ENCODE data around the gene EPRS1. TPM values are rescaled to one million over a fixed set of nuclear protein-coding genes. Genes with fewer than 3 reads are reported as not detected.
A peak's percentile ranks its signal among the peaks of the same experiment; 100 is the strongest.

EPRS1 gene
- total and polyA plus RNA-seq, 4 donors = 20.4 to 59.3 (median 39.2) TPM

DNA sequence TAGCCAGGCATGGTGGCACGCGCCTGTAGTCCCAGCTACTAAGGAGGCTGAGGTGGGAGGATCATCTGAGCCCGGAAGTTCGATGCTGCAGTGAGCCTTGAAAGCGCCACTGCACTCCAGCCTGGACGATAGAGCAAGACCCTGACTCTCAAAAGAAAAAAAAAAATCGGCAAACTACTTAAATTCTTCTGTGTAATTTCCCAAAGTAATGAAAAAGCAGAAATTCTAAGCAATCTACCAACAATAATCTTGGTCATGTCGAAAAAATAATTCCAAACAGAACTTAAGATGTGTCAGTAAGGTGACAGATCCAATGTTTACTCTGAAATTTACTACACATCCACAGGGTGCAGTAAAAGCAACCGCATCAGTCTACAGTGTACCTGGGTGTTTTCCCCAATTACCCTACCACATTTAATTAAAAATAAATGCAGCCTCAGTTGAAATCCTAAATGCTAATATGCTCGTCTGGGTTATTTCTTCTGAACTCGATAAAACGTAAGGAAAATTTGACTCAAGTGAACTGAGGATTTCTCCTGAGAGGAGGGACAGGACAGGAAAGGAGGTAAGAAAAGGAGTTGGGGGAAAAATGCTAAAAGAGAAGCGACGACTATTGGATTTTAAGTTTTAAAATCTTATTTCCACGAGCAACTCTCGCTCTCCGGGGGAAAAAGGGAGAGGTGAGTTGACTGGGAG lies 801 bp downstream of the EPRS1 start:
- Histone ChIP-seq H3K9me3 (ENCODE audit: control insufficient read depth in 4 of 4, low read length in 3 of 4) (no peaks in the 10 kb centered on the region), H3K36me3 (ENCODE audit: control insufficient read depth in 4 of 4, insufficient read depth in 3 of 4, low read depth in 1 of 4, low read length in 3 of 4) (peaks cover 0 to 2% (median 0%) of the 10 kb centered on the region in 4 donors), H3K27ac (ENCODE audit: low read depth in 1 of 2, low read length in 2 of 2) (peak overlapping the region; percentile 68 to 80), H3K4me3 (ENCODE audit: low read depth in 1 of 3, low read length in 3 of 3) (peak overlapping the region; percentile 86 to 97 (median 95)), H3K27me3 (ENCODE audit: control insufficient read depth in 4 of 4, insufficient read depth in 4 of 4, low read length in 3 of 4) (no peaks in the 10 kb centered on the region), H3K9ac (ENCODE audit: low read depth in 1 of 2, low read length in 2 of 2) (peak overlapping the region; percentile 75 to 84), H3K4me1 (ENCODE audit: control insufficient read depth in 4 of 4, insufficient read depth in 4 of 4, low read length in 3 of 4) (peaks cover 7 to 17% (median 11%) of the 10 kb centered on the region in 4 donors)
- no peak for TF ChIP-seq ZBTB33 (IDR thresholded peaks at IDR 0.05)
- TF ChIP-seq SP1 (IDR thresholded peaks at IDR 0.05) = no peak
- TF ChIP-seq GABPA (IDR thresholded peaks at IDR 0.05 in 1 of 2, conservative IDR thresholded peaks at IDR 0.05 in 1 of 2) = no peak
- TF ChIP-seq FOXA2 (IDR thresholded peaks at IDR 0.05) = no peak
- TF ChIP-seq ATF3 (IDR thresholded peaks at IDR 0.05) = no peak
- TF ChIP-seq HNF4G (IDR thresholded peaks at IDR 0.05) = no peak
- TF ChIP-seq CTCF (IDR thresholded peaks at IDR 0.05; ENCODE audit: low read depth, low read length, missing input control) = no peak
- no peak for TF ChIP-seq EGR1 (IDR thresholded peaks at IDR 0.05; ENCODE audit: low read depth in 2 of 2)
- TF ChIP-seq JUND (IDR thresholded peaks at IDR 0.05) = no peak
- TF ChIP-seq TAF1 (conservative IDR thresholded peaks at IDR 0.05) = no peak
- TF ChIP-seq HNF4A (conservative IDR thresholded peaks at IDR 0.05) = no peak
- TF ChIP-seq, protein P1, sequence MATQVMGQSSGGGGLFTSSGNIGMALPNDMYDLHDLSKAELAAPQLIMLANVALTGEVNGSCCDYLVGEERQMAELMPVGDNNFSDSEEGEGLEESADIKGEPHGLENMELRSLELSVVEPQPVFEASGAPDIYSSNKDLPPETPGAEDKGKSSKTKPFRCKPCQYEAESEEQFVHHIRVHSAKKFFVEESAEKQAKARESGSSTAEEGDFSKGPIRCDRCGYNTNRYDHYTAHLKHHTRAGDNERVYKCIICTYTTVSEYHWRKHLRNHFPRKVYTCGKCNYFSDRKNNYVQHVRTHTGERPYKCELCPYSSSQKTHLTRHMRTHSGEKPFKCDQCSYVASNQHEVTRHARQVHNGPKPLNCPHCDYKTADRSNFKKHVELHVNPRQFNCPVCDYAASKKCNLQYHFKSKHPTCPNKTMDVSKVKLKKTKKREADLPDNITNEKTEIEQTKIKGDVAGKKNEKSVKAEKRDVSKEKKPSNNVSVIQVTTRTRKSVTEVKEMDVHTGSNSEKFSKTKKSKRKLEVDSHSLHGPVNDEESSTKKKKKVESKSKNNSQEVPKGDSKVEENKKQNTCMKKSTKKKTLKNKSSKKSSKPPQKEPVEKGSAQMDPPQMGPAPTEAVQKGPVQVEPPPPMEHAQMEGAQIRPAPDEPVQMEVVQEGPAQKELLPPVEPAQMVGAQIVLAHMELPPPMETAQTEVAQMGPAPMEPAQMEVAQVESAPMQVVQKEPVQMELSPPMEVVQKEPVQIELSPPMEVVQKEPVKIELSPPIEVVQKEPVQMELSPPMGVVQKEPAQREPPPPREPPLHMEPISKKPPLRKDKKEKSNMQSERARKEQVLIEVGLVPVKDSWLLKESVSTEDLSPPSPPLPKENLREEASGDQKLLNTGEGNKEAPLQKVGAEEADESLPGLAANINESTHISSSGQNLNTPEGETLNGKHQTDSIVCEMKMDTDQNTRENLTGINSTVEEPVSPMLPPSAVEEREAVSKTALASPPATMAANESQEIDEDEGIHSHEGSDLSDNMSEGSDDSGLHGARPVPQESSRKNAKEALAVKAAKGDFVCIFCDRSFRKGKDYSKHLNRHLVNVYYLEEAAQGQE (IDR thresholded peaks at IDR 0.05) = no peak
- TF ChIP-seq MAX (IDR thresholded peaks at IDR 0.05) = no peak
- TF ChIP-seq FOXA1 (IDR thresholded peaks at IDR 0.05) = no peak
- no peak for TF ChIP-seq RAD21 (IDR thresholded peaks at IDR 0.05)
- TF ChIP-seq NR2F2 (IDR thresholded peaks at IDR 0.05) = no peak
- no peak for TF ChIP-seq RXRA (IDR thresholded peaks at IDR 0.05)
- no peak for DNase-seq (ENCODE audit: low spot score)
- 26% methylated on average over 17 of the region's 17 CpGs for WGBS

All from liver (tissue), 9 donors.